Thoracic aorta (tissue), 2 donors: ENCODE data around the gene HEPACAM2. TPM values are rescaled to one million over a fixed set of nuclear protein-coding genes. Genes with fewer than 3 reads are reported as not detected.

ENCODE experiments used
- ATAC-seq: fragments of 150-250 bp; one replicate; pipeline ENCODE4 v1.8.0; 2017; ENCODE audit warnings: low read depth; ENCODE audit not compliant: insufficient number of reproducible peaks, low FRiP score
- DNase-seq: peaks from one replicate; pipeline ENCODE4 v3.0.0-alpha.2; 2020; ENCODE audit warnings: low spot score
- H3K27ac ChIP-seq, 2 donors: fragments of 200-600 bp; sonication (generic); 1 replicate in 1 of 2; 2 replicates in 1 of 2; pipeline ENCODE4 v1.5.1; 2016; ENCODE audit warnings: mild to moderate bottlenecking in 2 of 2, moderate library complexity in 2 of 2
- H3K27me3 ChIP-seq: fragments of 200-600 bp; sonication (generic); replicated peaks from 2 replicates; pipeline ENCODE4 v1.6.0; 2016; ENCODE audit warnings: mild to moderate bottlenecking; ENCODE audit not compliant: insufficient read depth
- H3K36me3 ChIP-seq: fragments of 200-600 bp; sonication (generic); one replicate; pipeline ENCODE4 v1.5.1; 2016
- H3K4me1 ChIP-seq, 2 donors: fragments of 200-600 bp; sonication (generic); 1 replicate in 1 of 2; 2 replicates in 1 of 2; pipeline versions ENCODE4 v1.5.1 to v1.6.0; 2016; ENCODE audit warnings: low read depth in 2 of 2, mild to moderate bottlenecking in 1 of 2; ENCODE audit not compliant: control insufficient read depth in 1 of 2
- H3K4me3 ChIP-seq: fragments of 200-600 bp; sonication (generic); 2 replicates; pipeline ENCODE4 v1.5.1; 2016; ENCODE audit warnings: mild to moderate bottlenecking
- H3K9me3 ChIP-seq: fragments of 200-600 bp; sonication (generic); 2 replicates; pipeline ENCODE4 v1.5.1; 2016
- total RNA-seq, 2 donors: library from RNA; depleted of rRNA; stranded (reverse); fragments of >200 nt; gene quantifications; one replicate each; pipeline versions ENCODE4 v1.1.0 to v1.2.3, GENCODE V29; 2016
- TF ChIP-seq, protein P1 (sequence below): fragments of 200-600 bp; sonication (generic); IDR thresholded peaks from one replicate; pipeline ENCODE4 v1.5.1; 2019; ENCODE audit warnings: antibody characterized with exemption

Gene HEPACAM2
- total RNA-seq, 2 donors from 2014 or later = not detected

DNA sequence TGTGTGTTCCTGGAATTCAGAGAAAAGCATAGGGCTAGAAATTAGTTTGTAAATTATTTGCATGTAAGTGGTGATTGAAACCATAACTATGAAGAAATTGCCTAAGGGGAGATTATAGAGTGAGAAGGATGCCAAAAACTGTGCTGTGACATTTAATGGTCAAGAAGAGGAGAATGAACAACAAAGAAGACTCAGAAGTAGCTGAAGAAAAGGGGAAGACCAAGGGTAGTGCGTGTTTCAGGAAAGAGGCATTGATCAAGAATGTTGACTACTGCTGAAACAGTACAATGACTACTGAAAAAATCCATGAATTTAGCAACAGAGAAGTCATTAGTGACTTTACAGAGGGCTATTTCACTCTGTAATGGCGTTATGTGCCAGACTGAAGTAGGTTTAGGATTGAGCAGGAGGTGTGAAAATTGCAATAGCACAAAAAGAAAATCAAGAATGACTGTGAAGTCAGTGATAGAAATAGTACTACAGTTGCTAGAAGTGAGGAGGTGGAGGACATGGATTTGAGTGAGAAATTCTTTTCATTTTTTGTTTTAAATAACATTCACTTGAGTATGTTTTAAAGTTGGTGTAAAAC, 49.2 kb downstream of the HEPACAM2 start:
- no peaks in the 10 kb centered on the region for H3K36me3 ChIP-seq
- no peak for ATAC-seq
- H3K4me1 ChIP-seq = no peaks in the 10 kb centered on the region
- H3K4me3 ChIP-seq = no peak overlapping the region
- no peak overlapping the region for H3K27ac ChIP-seq
- no peak for DNase-seq
- TF ChIP-seq, protein P1, sequence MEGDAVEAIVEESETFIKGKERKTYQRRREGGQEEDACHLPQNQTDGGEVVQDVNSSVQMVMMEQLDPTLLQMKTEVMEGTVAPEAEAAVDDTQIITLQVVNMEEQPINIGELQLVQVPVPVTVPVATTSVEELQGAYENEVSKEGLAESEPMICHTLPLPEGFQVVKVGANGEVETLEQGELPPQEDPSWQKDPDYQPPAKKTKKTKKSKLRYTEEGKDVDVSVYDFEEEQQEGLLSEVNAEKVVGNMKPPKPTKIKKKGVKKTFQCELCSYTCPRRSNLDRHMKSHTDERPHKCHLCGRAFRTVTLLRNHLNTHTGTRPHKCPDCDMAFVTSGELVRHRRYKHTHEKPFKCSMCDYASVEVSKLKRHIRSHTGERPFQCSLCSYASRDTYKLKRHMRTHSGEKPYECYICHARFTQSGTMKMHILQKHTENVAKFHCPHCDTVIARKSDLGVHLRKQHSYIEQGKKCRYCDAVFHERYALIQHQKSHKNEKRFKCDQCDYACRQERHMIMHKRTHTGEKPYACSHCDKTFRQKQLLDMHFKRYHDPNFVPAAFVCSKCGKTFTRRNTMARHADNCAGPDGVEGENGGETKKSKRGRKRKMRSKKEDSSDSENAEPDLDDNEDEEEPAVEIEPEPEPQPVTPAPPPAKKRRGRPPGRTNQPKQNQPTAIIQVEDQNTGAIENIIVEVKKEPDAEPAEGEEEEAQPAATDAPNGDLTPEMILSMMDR = no peak
- no peaks in the 10 kb centered on the region for H3K9me3 ChIP-seq
- no peaks in the 10 kb centered on the region for H3K27me3 ChIP-seq

DNA sequence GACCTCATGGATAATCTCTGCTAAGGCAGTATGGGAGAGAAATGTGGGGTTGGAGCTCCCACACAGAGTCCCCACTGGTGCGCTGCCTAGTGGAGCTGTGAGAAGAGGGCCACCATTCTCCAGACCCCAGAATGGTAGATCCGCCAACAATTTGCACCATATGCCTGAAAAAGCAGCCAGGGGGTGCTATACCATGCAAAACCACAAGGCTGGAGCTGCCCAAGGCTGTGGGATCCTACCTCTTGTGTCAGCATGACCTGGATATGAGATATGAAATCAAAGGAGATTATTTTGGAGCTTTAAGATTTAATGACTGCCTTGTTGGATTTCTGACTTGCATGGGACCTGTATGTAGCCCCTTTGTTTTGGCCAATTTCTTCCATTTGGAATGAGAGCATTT, 51.0 kb downstream of the HEPACAM2 start:
- TF ChIP-seq, protein P1 = no peak
- Histone ChIP-seq H3K27ac (no peak overlapping the region), H3K4me3 (no peak overlapping the region), H3K36me3 (no peaks in the 10 kb centered on the region), H3K27me3 (no peaks in the 10 kb centered on the region), H3K4me1 (no peaks in the 10 kb centered on the region), H3K9me3 (peaks cover 10% of the 10 kb centered on the region)
- no peak for ATAC-seq
- DNase-seq = no peak

DNA sequence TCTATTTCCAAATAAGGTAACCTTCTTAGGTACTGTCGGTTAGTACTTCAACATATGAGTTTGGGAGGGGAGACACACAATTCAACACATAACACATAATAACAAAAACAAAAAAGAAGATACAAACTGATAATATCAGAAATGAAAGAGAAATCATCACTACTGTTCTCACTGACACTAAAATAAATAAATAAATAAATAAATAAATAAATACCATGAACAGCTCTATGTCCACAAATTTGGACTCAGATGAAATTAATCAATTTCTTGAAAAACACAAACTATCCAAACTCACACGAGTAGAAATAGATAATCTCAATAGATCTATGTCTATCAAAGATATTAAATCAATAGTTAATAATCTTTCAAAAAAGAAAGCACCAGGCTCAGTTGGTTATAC, 53.6 kb downstream of the HEPACAM2 start:
- Histone ChIP-seq H3K4me1 (no peaks in the 10 kb centered on the region), H3K27me3 (no peaks in the 10 kb centered on the region), H3K36me3 (no peaks in the 10 kb centered on the region), H3K27ac (no peak overlapping the region), H3K9me3 (peaks cover 10% of the 10 kb centered on the region), H3K4me3 (no peak overlapping the region)
- ATAC-seq = no peak
- TF ChIP-seq, protein P1 = no peak
- no peak for DNase-seq

GRCh38 chr7:93171606-93172226, 54.6 kb downstream of the HEPACAM2 start:
- Histone ChIP-seq H3K4me1 (no peaks in the 10 kb centered on the region), H3K36me3 (no peaks in the 10 kb centered on the region), H3K27me3 (no peaks in the 10 kb centered on the region), H3K27ac (no peak overlapping the region), H3K4me3 (no peak overlapping the region), H3K9me3 (peaks cover 10% of the 10 kb centered on the region)
- TF ChIP-seq, protein P1 = no peak
- ATAC-seq (no peak), DNase-seq (no peak)

DNA sequence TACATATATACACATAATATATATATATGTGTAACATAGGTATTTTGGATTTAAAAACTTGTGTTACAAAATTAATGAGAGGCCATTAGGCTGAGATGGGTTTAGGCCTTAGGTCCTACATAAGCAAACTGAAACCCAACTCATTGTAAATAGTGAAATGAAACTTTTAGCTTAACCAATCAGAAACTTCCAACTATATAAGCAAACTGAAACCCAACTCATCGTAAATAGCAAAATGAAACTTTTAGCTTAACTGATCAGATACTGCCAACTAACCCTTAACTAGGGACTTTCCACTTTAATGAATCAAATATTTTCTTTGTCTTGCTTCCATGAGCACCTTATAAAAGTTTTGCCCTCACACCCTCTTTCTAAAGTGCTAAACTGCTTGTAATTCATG, 60.8 kb downstream of the HEPACAM2 start:
- ATAC-seq = no peak
- H3K27me3 ChIP-seq = no peaks in the 10 kb centered on the region

More for the DNA sequence above, 60.8 kb downstream of the HEPACAM2 start:
- Histone ChIP-seq H3K9me3 (no peaks in the 10 kb centered on the region), H3K27ac (no peak overlapping the region), H3K36me3 (no peaks in the 10 kb centered on the region), H3K4me1 (no peaks in the 10 kb centered on the region), H3K4me3 (no peak overlapping the region)
- TF ChIP-seq, protein P1 = no peak
- no peak for DNase-seq
